Measurements from ENCODE around the gene ABCA5. TPM values are rescaled to one million over a fixed set of nuclear protein-coding genes. Genes with fewer than 3 reads are reported as not detected.
"Not testable (repeated sequence)": the region's sequence is repeated elsewhere in the genome, so short reads cannot be mapped to it uniquely, and the experiment has no call there.

ABCA5 gene
- polyA plus RNA-seq, 1 of the 3 experiments (the other 2 are of a cell fraction) = 2.0 TPM

DNA sequence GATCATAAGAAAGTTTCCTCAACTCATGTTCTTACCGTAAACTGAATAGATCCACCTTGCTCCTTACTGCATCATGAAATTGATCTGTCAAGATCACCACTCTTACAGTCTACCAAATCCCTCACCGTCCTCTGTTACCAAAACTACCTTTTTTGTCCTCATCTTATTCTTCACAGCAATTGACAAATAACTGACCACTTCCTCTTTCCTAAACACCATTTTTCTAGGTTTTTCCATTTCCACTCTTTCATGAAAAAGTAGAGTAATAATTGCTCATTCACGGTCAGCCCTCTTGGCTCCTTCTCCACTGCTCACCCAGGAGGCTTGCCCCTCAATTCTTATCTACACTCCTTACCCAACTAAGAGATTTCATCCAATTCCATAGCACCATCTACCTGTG is 44.9 kb downstream of the ABCA5 start:
- H3K79me2 ChIP-seq (ENCODE audit: insufficient read depth) = no peaks in the 10 kb centered on the region
- H3K9me3 ChIP-seq = no peaks in the 10 kb centered on the region
- H3K4me2 ChIP-seq = no peak overlapping the region
- H3K36me3 ChIP-seq (replicated peaks in 1 of 2; ENCODE audit: control insufficient read depth in 1 of 2, insufficient read depth in 2 of 2, low read length in 1 of 2) = no peaks in the 10 kb centered on the region
- no peak overlapping the region for H3K9ac ChIP-seq
- H3K27ac ChIP-seq (ENCODE audit: low read depth in 2 of 2, low read length in 1 of 2) = no peak overlapping the region
- POLR2A ChIA-PET = no interaction called here
- no peak overlapping the region for H2AFZ ChIP-seq (ENCODE audit: low read depth)
- TF ChIP-seq TAF1 (IDR thresholded peaks at IDR 0.05; ENCODE audit: borderline replicate concordance, low read depth, low read length) = no peak
- no peak for TF ChIP-seq MEF2A (IDR thresholded peaks at IDR 0.05; ENCODE audit: borderline replicate concordance, low read depth)
- TF ChIP-seq MXI1 (IDR thresholded peaks at IDR 0.05; ENCODE audit: low read depth, low read length) = no peak
- TF ChIP-seq, protein P1, sequence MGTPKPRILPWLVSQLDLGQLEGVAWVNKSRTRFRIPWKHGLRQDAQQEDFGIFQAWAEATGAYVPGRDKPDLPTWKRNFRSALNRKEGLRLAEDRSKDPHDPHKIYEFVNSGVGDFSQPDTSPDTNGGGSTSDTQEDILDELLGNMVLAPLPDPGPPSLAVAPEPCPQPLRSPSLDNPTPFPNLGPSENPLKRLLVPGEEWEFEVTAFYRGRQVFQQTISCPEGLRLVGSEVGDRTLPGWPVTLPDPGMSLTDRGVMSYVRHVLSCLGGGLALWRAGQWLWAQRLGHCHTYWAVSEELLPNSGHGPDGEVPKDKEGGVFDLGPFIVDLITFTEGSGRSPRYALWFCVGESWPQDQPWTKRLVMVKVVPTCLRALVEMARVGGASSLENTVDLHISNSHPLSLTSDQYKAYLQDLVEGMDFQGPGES (IDR thresholded peaks at IDR 0.05; ENCODE audit: low read depth, low read length) = no peak
- no peak for TF ChIP-seq RAD21 (IDR thresholded peaks at IDR 0.05; ENCODE audit: low read length)
- TF ChIP-seq YY1 (IDR thresholded peaks at IDR 0.05; ENCODE audit: low read depth) = no peak
- TF ChIP-seq, protein P2, sequence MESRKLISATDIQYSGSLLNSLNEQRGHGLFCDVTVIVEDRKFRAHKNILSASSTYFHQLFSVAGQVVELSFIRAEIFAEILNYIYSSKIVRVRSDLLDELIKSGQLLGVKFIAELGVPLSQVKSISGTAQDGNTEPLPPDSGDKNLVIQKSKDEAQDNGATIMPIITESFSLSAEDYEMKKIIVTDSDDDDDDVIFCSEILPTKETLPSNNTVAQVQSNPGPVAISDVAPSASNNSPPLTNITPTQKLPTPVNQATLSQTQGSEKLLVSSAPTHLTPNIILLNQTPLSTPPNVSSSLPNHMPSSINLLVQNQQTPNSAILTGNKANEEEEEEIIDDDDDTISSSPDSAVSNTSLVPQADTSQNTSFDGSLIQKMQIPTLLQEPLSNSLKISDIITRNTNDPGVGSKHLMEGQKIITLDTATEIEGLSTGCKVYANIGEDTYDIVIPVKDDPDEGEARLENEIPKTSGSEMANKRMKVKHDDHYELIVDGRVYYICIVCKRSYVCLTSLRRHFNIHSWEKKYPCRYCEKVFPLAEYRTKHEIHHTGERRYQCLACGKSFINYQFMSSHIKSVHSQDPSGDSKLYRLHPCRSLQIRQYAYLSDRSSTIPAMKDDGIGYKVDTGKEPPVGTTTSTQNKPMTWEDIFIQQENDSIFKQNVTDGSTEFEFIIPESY (IDR thresholded peaks at IDR 0.05; ENCODE audit: borderline replicate concordance, low read depth) = no peak
- no peak for TF ChIP-seq GATA2 (CRISPR knock-in tag; IDR thresholded peaks at IDR 0.05)
- TF ChIP-seq RXRA (IDR thresholded peaks at IDR 0.05; ENCODE audit: borderline replicate concordance, low read depth) = no peak
- TF ChIP-seq EP300 (IDR thresholded peaks at IDR 0.05; ENCODE audit: borderline replicate concordance in 1 of 2, low read depth in 1 of 2, low read length in 1 of 2) = no peak
- peaks cover 0 to 4% of the 10 kb centered on the region in 2 experiments; a peak in 2 of 4 replicates for H3K4me1 ChIP-seq (ENCODE audit: control insufficient read depth in 1 of 2, insufficient read depth in 2 of 2, low read depth in 1 of 2, low read length in 1 of 2)
- DNase-seq = no peak
- H4K20me1 ChIP-seq (ENCODE audit: insufficient read depth) = no peaks in the 10 kb centered on the region
- CTCF ChIA-PET = no interaction called here
- 93% methylated on average over 3 of the region's 3 CpGs for WGBS (ENCODE audit: low lambda C conversion rate)
- no peak overlapping the region for H3K4me3 ChIP-seq (ENCODE audit: low read depth in 2 of 2, low read length in 1 of 2)
- peaks cover 16% of the 10 kb centered on the region for H3F3A ChIP-seq (replicated peaks; ENCODE audit: insufficient read depth)
- H3K9me2 ChIP-seq = no peaks in the 10 kb centered on the region
- no peaks in the 10 kb centered on the region for H3K27me3 ChIP-seq (ENCODE audit: insufficient read depth)

DNA sequence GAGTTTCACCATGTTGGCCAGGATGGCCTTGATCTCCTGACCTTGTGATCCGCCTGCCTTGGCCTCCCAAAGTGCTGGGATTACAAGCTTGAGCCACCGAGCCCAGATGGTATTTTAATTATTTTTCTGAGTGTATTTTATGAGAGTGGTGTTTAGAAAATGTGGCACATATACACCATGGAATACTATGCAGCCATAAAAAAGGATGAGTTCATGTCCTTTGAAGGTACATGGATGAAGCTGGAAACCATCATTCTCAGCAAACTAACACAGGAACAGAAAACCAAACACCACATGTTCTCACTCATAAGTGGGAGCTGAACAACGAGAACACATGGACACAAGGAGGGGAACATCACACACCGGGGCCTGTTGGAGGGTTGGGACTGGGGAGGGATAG is 50.7 kb downstream of the ABCA5 start:
- H3K9me2 ChIP-seq; H2AFZ ChIP-seq (ENCODE audit: low read depth); POLR2A ChIA-PET; H3F3A ChIP-seq (replicated peaks; ENCODE audit: insufficient read depth); H3K79me2 ChIP-seq (ENCODE audit: insufficient read depth); H3K4me3 ChIP-seq (ENCODE audit: low read depth in 2 of 2, low read length in 1 of 2); H3K27me3 ChIP-seq (ENCODE audit: insufficient read depth); H3K4me1 ChIP-seq (ENCODE audit: control insufficient read depth in 1 of 2, insufficient read depth in 2 of 2, low read depth in 1 of 2, low read length in 1 of 2); H3K9ac ChIP-seq; DNase-seq; H3K36me3 ChIP-seq (replicated peaks in 1 of 2; ENCODE audit: control insufficient read depth in 1 of 2, insufficient read depth in 2 of 2, low read length in 1 of 2); H4K20me1 ChIP-seq (ENCODE audit: insufficient read depth); H3K9me3 ChIP-seq; H3K27ac ChIP-seq (ENCODE audit: low read depth in 2 of 2, low read length in 1 of 2); H3K4me2 ChIP-seq; CTCF ChIA-PET: not testable (repeated sequence)
- WGBS (ENCODE audit: low lambda C conversion rate) = 88% methylated on average over 4 of the region's 4 CpGs

Measured in SK-N-SH (cell line).